Measurements from ENCODE around the gene SP4.

DNA sequence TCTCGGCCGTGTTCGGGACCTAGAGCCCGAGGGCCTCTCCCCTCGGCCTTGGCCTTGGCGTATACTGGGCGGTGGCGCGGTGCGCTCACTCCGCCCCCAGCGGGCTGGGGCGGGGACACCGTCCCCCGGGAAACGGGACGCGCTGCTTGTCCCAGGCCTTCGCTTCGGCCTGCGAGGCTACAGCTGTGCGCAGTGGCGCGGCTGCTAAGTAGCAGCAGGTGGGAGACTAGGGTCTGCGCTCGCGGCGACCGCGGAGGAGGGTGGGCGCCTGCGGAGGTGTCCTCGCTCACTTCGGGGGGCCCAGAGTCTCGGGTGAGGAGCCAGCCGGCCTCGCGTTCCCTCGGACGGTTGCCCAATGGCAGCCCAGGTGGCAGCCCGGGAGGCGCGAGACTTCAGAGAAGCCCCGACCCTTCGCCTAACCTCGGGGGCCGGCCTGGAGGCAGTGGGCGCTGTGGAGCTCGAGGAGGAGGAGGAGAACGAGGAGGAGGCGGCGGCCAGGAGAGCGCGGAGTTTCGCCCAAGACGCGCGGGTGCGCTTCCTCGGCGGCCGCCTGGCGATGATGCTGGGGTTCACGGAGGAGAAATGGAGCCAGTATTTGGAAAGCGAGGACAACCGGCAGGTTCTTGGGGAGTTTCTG, 115.1 kb downstream of the SP4 start, which contains the start of gene DNAH11:
- TF ChIP-seq, protein P1, sequence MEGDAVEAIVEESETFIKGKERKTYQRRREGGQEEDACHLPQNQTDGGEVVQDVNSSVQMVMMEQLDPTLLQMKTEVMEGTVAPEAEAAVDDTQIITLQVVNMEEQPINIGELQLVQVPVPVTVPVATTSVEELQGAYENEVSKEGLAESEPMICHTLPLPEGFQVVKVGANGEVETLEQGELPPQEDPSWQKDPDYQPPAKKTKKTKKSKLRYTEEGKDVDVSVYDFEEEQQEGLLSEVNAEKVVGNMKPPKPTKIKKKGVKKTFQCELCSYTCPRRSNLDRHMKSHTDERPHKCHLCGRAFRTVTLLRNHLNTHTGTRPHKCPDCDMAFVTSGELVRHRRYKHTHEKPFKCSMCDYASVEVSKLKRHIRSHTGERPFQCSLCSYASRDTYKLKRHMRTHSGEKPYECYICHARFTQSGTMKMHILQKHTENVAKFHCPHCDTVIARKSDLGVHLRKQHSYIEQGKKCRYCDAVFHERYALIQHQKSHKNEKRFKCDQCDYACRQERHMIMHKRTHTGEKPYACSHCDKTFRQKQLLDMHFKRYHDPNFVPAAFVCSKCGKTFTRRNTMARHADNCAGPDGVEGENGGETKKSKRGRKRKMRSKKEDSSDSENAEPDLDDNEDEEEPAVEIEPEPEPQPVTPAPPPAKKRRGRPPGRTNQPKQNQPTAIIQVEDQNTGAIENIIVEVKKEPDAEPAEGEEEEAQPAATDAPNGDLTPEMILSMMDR (IDR thresholded peaks at IDR 0.05; ENCODE audit: insufficient read depth, low read length), result no peak
- TF ChIP-seq REST (IDR thresholded peaks at IDR 0.05; ENCODE audit: insufficient replicate concordance, low read depth), result no peak
- no peak for TF ChIP-seq POLR2AphosphoS5 (IDR thresholded peaks at IDR 0.05; ENCODE audit: low read depth)
- TF ChIP-seq SPI1 (IDR thresholded peaks at IDR 0.05; ENCODE audit: borderline replicate concordance, low read depth), result no peak

Data from HL-60 (cell line).